ENCODE measurements around the gene TMUB1.

DNA sequence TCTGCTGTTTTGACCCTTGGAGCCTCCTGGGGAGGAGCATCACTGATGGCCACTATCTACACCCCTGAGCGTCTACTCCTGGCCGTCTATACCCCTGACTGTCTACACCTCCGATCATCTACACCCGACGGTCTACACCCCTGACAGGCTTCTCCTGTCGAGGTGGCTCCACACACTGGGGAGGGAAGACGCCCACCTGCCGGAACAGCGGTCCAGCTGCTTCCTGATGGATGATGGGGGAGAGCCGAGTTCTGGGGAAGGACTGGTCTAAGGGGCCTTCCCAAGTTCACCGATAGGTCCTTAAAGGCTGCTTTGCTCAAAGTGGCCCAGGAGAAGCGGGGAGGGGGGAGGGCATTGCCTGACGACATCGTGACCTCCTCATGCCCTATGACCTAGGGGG, 44.9 kb upstream of the TMUB1 start:
- TF ChIP-seq, protein P1, sequence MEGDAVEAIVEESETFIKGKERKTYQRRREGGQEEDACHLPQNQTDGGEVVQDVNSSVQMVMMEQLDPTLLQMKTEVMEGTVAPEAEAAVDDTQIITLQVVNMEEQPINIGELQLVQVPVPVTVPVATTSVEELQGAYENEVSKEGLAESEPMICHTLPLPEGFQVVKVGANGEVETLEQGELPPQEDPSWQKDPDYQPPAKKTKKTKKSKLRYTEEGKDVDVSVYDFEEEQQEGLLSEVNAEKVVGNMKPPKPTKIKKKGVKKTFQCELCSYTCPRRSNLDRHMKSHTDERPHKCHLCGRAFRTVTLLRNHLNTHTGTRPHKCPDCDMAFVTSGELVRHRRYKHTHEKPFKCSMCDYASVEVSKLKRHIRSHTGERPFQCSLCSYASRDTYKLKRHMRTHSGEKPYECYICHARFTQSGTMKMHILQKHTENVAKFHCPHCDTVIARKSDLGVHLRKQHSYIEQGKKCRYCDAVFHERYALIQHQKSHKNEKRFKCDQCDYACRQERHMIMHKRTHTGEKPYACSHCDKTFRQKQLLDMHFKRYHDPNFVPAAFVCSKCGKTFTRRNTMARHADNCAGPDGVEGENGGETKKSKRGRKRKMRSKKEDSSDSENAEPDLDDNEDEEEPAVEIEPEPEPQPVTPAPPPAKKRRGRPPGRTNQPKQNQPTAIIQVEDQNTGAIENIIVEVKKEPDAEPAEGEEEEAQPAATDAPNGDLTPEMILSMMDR (IDR thresholded peaks at IDR 0.05), result no peak
- no peak for TF ChIP-seq POLR2A (IDR thresholded peaks at IDR 0.05)

All from lower leg skin (tissue), 3 donors.